Upper lobe of left lung (tissue), 6 donors: ENCODE measurements around the gene CFAP58. TPM values are rescaled to one million over a fixed set of nuclear protein-coding genes. Genes with fewer than 3 reads are reported as not detected.
A peak's percentile ranks its signal among the peaks of the same experiment; 100 is the strongest.

ENCODE experiments used
- ATAC-seq, 2 donors: fragments of 200-7000 bp; cut with Tn5 transposase; one replicate each; pipeline ENCODE4 v1.9.1; 2022; ENCODE audit warnings: mild to moderate bottlenecking in 2 of 2, moderate library complexity in 2 of 2; ENCODE audit not compliant: low FRiP score in 2 of 2
- DNase-seq, 2 donors: peaks; one replicate each; pipeline ENCODE4 v3.0.0-alpha.2; 2019 to 2020
- H3K27ac ChIP-seq, 4 donors: fragments of 200-600 bp; sonication (generic); one replicate each; pipeline ENCODE4 v1.5.1; 2016 to 2019
- H3K27me3 ChIP-seq, 4 donors: fragments of 200-600 bp; sonication (generic); one replicate each; pipeline ENCODE4 v1.5.1; 2017 to 2019
- H3K36me3 ChIP-seq, 4 donors: fragments of 200-600 bp; sonication (generic); one replicate each; pipeline ENCODE4 v1.5.1; 2016 to 2019
- H3K4me1 ChIP-seq, 4 donors: fragments of 200-600 bp; sonication (generic); one replicate each; pipeline ENCODE4 v1.5.1; 2018 to 2019
- H3K4me3 ChIP-seq, 4 donors: fragments of 200-600 bp; sonication (generic); one replicate each; pipeline ENCODE4 v1.5.1; 2017 to 2019; ENCODE audit warnings: mild to moderate bottlenecking in 2 of 4, moderate library complexity in 1 of 4
- H3K9me3 ChIP-seq, 4 donors: fragments of 200-600 bp; sonication (generic); one replicate each; pipeline ENCODE4 v1.5.1; 2018 to 2019
- EP300 ChIP-seq, 4 donors: sonication (generic); formaldehyde crosslinking; IDR thresholded peaks; one replicate each; pipeline ENCODE4 v1.5.1; 2017; ENCODE audit warnings: antibody characterized with exemption in 4 of 4, control low read depth in 2 of 4
- POLR2A ChIP-seq, 4 donors: fragments of 450-650 bp; IDR thresholded peaks; one replicate each; pipeline ENCODE4 v1.5.1; 2016 to 2017; ENCODE audit warnings: antibody characterized with exemption in 4 of 4, mild to moderate bottlenecking in 2 of 4
- POLR2AphosphoS5 ChIP-seq, 2 donors: sonication (generic); formaldehyde crosslinking; IDR thresholded peaks; one replicate each; pipeline ENCODE4 v1.5.1; 2017; ENCODE audit warnings: antibody characterized with exemption in 2 of 2
- WGBS, 2 donors: methylation state at CpG; one replicate each; pipeline ENCODE4 v1.1.5; 2017 to 2018; 5-methylcytosine and 5-hydroxymethylcytosine counted together
- total RNA-seq, 6 donors: library from RNA; depleted of rRNA in 4 of 6; stranded (reverse); fragments of >200 nt in 4 of 6; gene quantifications; one replicate each; pipeline versions ENCODE4 v1.1.0 to v1.2.1, GENCODE V29; 2016 to 2021
- TF ChIP-seq, protein P1 (sequence below), 6 experiments: fragments of 450-650 bp in 4 of 6; fragments of 200-600 bp in 2 of 6; sonication (generic) in 2 of 6; IDR thresholded peaks; one replicate each; pipeline ENCODE4 v1.5.1; 2016 to 2019; ENCODE audit warnings: antibody characterized with exemption in 6 of 6
- donor health status: DM: no; HTN: no; CAD: no; lungs with moderate emphysema.
- donor health status: DM: no; HTN: yes; CAD: no; lungs with severe emphysema.

Gene CFAP58
- total RNA-seq, 6 donors from 2014 or later: 0.14 to 11.0 (median 1.0) TPM

DNA sequence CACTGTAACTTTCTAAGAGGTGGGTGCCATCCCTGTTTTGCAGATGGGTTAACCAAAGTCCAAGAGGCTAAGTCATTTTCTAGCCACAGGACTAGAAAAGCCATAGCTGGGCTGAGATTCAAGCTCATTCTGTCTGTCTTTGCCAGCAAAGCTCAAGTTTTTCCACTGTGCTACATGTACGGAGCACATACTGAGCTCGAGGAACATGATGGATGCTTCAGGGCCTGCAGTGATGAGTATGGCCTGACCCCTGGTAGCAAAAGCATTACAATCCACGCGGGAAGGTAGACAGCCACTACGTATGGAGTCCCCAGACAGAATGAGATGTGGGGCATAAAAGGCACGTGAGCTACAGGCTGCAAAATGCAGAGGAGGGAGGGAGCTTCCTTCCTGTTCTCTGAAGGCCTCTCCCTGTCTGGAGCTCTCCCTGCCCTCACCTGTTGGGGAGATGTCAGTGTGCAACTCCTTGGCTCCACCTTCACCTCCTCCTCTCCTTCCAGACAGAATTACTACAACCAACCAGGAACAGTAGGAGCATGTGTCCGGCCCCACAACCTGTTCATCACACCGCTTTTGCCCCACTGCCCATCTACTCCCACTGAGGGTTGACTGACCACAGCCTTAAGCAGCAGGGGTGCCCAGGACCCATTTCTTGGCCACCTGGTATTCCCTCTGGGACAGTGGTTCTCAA is 31.8 kb upstream of the CFAP58 start:
- Histone ChIP-seq H3K27ac (peak overlapping the region; percentile 88 to 100 (median 94)), H3K4me3 (no peak overlapping the region), H3K36me3 (peaks cover 0 to 12% (median 0%) of the 10 kb centered on the region in 4 donors), H3K9me3 (no peaks in the 10 kb centered on the region), H3K4me1 (peaks cover 97 to 100% (median 100%) of the 10 kb centered on the region in 4 donors), H3K27me3 (no peaks in the 10 kb centered on the region)
- 64 to 65% methylated on average over 8 of the region's 8 CpGs for WGBS, 2 donors
- ATAC-seq: no peak
- no peak for DNase-seq
- TF ChIP-seq POLR2A (IDR thresholded peaks at IDR 0.05) (no peak), EP300 (IDR thresholded peaks at IDR 0.05) (no peak), POLR2AphosphoS5 (IDR thresholded peaks at IDR 0.05) (no peak)
- TF ChIP-seq, protein P1, sequence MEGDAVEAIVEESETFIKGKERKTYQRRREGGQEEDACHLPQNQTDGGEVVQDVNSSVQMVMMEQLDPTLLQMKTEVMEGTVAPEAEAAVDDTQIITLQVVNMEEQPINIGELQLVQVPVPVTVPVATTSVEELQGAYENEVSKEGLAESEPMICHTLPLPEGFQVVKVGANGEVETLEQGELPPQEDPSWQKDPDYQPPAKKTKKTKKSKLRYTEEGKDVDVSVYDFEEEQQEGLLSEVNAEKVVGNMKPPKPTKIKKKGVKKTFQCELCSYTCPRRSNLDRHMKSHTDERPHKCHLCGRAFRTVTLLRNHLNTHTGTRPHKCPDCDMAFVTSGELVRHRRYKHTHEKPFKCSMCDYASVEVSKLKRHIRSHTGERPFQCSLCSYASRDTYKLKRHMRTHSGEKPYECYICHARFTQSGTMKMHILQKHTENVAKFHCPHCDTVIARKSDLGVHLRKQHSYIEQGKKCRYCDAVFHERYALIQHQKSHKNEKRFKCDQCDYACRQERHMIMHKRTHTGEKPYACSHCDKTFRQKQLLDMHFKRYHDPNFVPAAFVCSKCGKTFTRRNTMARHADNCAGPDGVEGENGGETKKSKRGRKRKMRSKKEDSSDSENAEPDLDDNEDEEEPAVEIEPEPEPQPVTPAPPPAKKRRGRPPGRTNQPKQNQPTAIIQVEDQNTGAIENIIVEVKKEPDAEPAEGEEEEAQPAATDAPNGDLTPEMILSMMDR (IDR thresholded peaks at IDR 0.05): no peak

GRCh38 chr10:104322416-104322782 is 31.2 kb upstream of the CFAP58 start:
- no peak overlapping the region for H3K4me3 ChIP-seq
- H3K4me1 ChIP-seq: peaks cover 100% of the 10 kb centered on the region in 4 donors
- peak; percentile 73 to 79 for TF ChIP-seq POLR2AphosphoS5 (IDR thresholded peaks at IDR 0.05)
- TF ChIP-seq EP300 (IDR thresholded peaks at IDR 0.05): peak in 2 of 4 donors; percentile 72 to 83
- TF ChIP-seq, protein P1 (IDR thresholded peaks at IDR 0.05): no peak
- TF ChIP-seq POLR2A (IDR thresholded peaks at IDR 0.05): no peak
- H3K27me3 ChIP-seq: no peaks in the 10 kb centered on the region
- no peaks in the 10 kb centered on the region for H3K9me3 ChIP-seq
- peak overlapping the region; percentile 88 to 100 (median 94) for H3K27ac ChIP-seq
- peak in 1 of 2 donors; percentile 24 for ATAC-seq
- WGBS, 2 donors: 17 to 40% methylated on average over 7 of the region's 7 CpGs
- peak in 1 of 2 donors; percentile 79 for DNase-seq
- H3K36me3 ChIP-seq: peaks cover 0 to 12% (median 0%) of the 10 kb centered on the region in 4 donors

- Histone ChIP-seq H3K4me3 (no peak overlapping the region), H3K36me3 (peaks cover 0 to 12% (median 0%) of the 10 kb centered on the region in 4 donors), H3K27me3 (no peaks in the 10 kb centered on the region), H3K4me1 (peaks cover 100% of the 10 kb centered on the region in 4 donors), H3K9me3 (no peaks in the 10 kb centered on the region), H3K27ac (peak overlapping the region; percentile 88 to 100 (median 94))
- DNase-seq: no peak
- no peak for ATAC-seq
- WGBS, 2 donors: 80 to 95% methylated on average over 1 of the region's 1 CpG
- TF ChIP-seq POLR2A (IDR thresholded peaks at IDR 0.05) (no peak), POLR2AphosphoS5 (IDR thresholded peaks at IDR 0.05) (no peak), EP300 (IDR thresholded peaks at IDR 0.05) (no peak)
- TF ChIP-seq, protein P1 (IDR thresholded peaks at IDR 0.05): no peak
Observed at GRCh38 chr10:104323085-104323484, 30.5 kb upstream of the CFAP58 start.

DNA sequence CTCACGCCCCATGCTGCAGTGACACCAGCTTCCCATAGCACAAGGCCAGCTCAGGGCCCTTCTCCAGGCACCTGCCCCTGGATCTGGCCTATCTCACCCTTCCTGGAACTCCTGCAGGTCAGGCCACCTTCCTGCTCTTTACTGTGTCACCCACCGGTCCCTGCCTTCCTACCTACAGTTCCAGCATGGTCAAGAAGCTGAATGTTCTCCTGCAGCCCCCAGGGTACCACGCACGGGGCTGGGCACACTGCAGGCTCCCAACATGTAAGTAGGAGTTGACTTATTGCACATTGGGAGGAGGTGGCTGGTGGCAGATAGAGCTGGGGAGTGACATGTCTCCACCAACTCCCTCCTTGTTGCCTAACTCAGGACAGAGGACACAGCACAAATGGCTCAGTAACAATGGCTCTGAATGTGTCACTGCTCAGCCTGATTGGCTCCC is 29.9 kb upstream of the CFAP58 start:
- ATAC-seq: no peak
- DNase-seq: no peak
- WGBS, 2 donors: 76 to 88% methylated on average over 2 to 4 of the region's 4 CpGs

More for the DNA sequence above, 29.9 kb upstream of the CFAP58 start:
- H3K27me3 ChIP-seq: no peaks in the 10 kb centered on the region
- H3K4me3 ChIP-seq: no peak overlapping the region
- peak overlapping the region; percentile 88 to 100 (median 94) for H3K27ac ChIP-seq
- peaks cover 0 to 9% (median 0%) of the 10 kb centered on the region in 4 donors for H3K36me3 ChIP-seq
- peaks cover 100% of the 10 kb centered on the region in 4 donors for H3K4me1 ChIP-seq
- no peaks in the 10 kb centered on the region for H3K9me3 ChIP-seq
- TF ChIP-seq POLR2A (IDR thresholded peaks at IDR 0.05) (no peak), POLR2AphosphoS5 (IDR thresholded peaks at IDR 0.05) (no peak), EP300 (IDR thresholded peaks at IDR 0.05) (no peak)
- TF ChIP-seq, protein P1 (IDR thresholded peaks at IDR 0.05): no peak
